Duodenal mucosa (tissue), 2 donors: ENCODE measurements around the gene NFATC2.

Experiments used
- H3K27ac ChIP-seq: one replicate; pipeline ENCODE4 v1.7.0; 2013; ENCODE audit warnings: low read depth, low read length
- H3K27me3 ChIP-seq, 2 donors: one replicate each; pipeline ENCODE4 v1.7.0; 2013; ENCODE audit warnings: low read length in 2 of 2, control low read depth in 1 of 2; ENCODE audit not compliant: insufficient read depth in 2 of 2, control insufficient read depth in 1 of 2
- H3K36me3 ChIP-seq, 2 donors: one replicate each; pipeline ENCODE4 v1.7.0; 2013; ENCODE audit warnings: low read length in 2 of 2, control low read depth in 1 of 2; ENCODE audit not compliant: insufficient read depth in 2 of 2, control insufficient read depth in 1 of 2
- H3K4me1 ChIP-seq, 2 donors: one replicate each; pipeline ENCODE4 v1.7.0; 2013; ENCODE audit warnings: low read length in 2 of 2, control low read depth in 1 of 2; ENCODE audit not compliant: insufficient read depth in 2 of 2, control insufficient read depth in 1 of 2
- H3K4me3 ChIP-seq, 2 donors: one replicate each; pipeline ENCODE4 v1.7.0; 2013; ENCODE audit warnings: low read length in 2 of 2, low read depth in 1 of 2
- H3K9ac ChIP-seq, 2 donors: one replicate each; pipeline ENCODE4 v1.7.0; 2013; ENCODE audit warnings: low read length in 2 of 2, low read depth in 1 of 2
- H3K9me3 ChIP-seq, 2 donors: one replicate each; pipeline ENCODE4 v1.7.0; 2013; ENCODE audit warnings: low read length in 2 of 2, control low read depth in 1 of 2; ENCODE audit not compliant: control insufficient read depth in 1 of 2

Gene NFATC2

DNA sequence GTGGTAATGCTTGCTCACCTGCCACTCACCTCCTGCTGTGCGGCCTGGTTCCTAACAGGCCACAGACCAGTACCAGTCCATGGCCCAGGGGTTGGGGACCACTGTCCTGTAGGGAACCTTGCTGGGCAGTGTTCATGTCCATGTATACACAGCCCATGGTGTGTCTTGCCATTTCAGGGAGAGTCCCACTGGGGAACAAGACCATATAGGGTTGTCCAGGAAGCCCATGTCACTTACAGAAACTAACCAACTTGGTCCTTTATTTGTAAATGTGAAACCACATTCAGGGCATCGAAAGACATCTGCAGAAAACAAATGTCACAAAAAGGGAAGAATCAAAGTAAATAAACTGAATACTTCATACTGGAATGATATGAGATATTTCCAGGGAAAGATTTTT is 179.1 kb downstream of the NFATC2 start:
- Histone ChIP-seq H3K36me3 (no peaks in the 10 kb centered on the region), H3K4me1 (no peaks in the 10 kb centered on the region), H3K9me3 (no peaks in the 10 kb centered on the region), H3K27me3 (no peaks in the 10 kb centered on the region), H3K27ac (no peak overlapping the region), H3K9ac (no peak overlapping the region), H3K4me3 (no peak overlapping the region)

DNA sequence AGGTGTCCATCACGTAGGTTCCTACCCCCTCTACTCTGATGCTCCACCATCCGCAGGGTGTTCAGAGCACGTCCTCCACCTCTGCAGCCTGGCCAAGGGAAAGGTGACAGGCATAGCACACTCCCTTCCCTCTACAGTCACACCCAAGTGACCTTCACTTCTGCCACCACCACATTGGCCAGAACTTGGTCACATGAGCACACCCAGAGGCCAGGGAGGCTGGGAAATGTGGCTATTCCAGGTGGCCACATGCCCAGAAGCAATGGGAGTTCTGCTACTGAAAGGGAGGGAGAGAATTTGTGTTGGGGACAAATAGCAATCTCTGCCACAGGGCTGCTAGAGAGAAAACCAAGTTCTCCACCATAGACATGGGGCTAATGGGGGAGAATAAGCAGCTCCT is 180.3 kb downstream of the NFATC2 start:
- no peaks in the 10 kb centered on the region for H3K9me3 ChIP-seq
- no peak overlapping the region for H3K9ac ChIP-seq
- no peaks in the 10 kb centered on the region for H3K27me3 ChIP-seq
- no peaks in the 10 kb centered on the region for H3K4me1 ChIP-seq
- H3K27ac ChIP-seq = no peak overlapping the region
- H3K36me3 ChIP-seq = no peaks in the 10 kb centered on the region
- H3K4me3 ChIP-seq = no peak overlapping the region

DNA sequence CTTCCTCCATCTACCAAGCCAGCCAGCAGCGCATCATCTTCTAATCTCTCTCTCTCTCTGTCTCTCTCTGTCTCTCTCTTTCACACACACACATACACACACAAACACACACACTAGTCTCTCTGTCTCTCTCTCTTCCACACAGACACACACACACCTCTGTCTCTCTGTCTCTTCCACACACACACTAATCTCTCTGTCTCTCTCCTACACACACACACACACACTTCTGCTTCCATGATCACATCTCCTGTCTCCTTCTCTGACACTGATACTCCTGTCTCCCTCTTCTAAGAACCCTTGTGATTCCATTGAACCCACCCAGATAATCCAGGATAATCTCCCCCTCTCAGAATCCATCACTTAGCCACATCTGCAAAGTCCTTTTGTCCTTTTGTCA is 181.3 kb downstream of the NFATC2 start:
- Histone ChIP-seq H3K9ac (no peak overlapping the region), H3K9me3 (no peaks in the 10 kb centered on the region)

DNA sequence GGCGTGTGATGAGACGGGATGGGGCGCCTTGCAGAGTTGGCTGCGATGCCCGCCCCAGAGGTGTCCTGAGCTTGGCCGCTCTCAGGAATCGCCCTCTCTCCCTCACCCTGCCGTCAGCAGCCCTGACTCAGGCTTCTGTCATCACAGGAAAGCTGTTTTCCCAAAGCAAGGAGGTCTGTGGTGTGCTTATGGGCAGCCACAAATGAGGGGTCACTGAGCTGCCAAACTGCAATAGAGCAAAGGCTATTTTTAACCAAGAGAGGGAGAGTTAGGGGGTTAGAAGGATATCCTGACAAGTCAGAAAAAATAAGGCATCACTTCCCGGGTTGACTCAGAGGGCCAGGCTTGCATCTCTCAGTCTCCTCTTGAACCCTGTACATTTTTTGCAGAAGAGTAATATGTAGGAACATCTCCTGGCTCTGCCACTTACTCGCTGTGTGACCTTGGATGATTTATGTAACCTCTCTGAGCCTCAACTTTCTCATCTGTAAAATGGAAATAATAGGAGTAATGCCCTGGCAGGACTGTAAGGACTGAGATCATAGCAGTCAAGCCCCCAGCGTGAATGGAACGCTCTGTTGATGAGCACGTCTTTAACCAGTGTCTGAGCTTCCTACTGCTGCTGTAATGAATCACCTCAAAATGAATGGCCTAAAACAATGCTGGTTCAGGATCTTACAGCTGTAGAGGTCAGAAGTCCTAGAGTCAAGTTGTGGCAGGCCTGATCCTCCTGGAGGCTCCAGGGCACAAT is 181.9 kb downstream of the NFATC2 start:
- Histone ChIP-seq H3K9me3 (no peaks in the 10 kb centered on the region), H3K4me3 (no peak overlapping the region), H3K27ac (no peak overlapping the region), H3K4me1 (no peaks in the 10 kb centered on the region), H3K27me3 (no peaks in the 10 kb centered on the region), H3K9ac (no peak overlapping the region), H3K36me3 (no peaks in the 10 kb centered on the region)

More for the DNA sequence above, 181.3 kb downstream of the NFATC2 start:
- Histone ChIP-seq H3K4me1 (no peaks in the 10 kb centered on the region), H3K36me3 (no peaks in the 10 kb centered on the region), H3K27me3 (no peaks in the 10 kb centered on the region), H3K4me3 (no peak overlapping the region), H3K27ac (no peak overlapping the region)

DNA sequence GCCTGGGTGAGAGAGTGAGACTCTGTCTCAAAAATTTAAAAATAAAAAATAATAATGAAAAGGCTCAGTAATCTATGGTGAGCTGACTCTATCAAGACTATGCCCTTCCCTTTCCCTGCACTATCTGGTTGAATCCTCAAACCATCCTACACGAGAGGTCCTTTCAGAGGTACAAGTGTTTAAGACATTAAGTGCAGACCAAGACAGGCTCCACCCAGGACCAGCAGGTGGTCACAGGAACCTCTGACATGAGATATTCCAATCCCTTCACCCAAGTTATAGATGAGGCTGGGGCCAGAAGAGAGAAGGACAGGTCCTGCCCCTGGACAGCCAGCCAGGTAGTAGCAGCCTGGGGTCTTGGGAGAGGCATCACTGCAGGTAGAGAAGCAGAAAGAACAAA is 182.6 kb downstream of the NFATC2 start:
- Histone ChIP-seq H3K4me1 (no peaks in the 10 kb centered on the region), H3K27ac (no peak overlapping the region), H3K4me3 (no peak overlapping the region), H3K9ac (no peak overlapping the region), H3K27me3 (no peaks in the 10 kb centered on the region), H3K9me3 (no peaks in the 10 kb centered on the region), H3K36me3 (no peaks in the 10 kb centered on the region)

DNA sequence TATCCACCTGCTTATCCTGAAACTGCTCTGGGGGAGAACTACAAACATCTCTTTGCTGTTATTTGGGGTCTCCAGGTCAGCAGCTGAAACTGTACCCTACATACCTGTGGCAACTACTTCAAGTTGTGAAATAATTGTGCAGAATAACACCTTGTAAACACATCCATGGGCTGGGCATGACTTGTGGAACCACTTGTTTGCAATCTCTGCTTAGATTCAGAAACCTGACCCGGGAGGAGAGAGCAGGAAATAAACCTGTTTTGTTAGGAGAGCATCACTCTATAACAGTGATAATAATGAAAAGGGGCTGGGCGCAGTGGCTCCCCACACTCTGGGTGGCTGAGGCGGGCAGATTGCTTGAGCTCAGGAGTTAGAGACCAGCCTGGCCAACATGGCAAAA is 183.1 kb downstream of the NFATC2 start:
- H3K9ac ChIP-seq = no peak overlapping the region
- H3K27me3 ChIP-seq = no peaks in the 10 kb centered on the region
- no peaks in the 10 kb centered on the region for H3K9me3 ChIP-seq
- no peak overlapping the region for H3K27ac ChIP-seq
- H3K36me3 ChIP-seq = no peaks in the 10 kb centered on the region
- no peaks in the 10 kb centered on the region for H3K4me1 ChIP-seq
- no peak overlapping the region for H3K4me3 ChIP-seq

DNA sequence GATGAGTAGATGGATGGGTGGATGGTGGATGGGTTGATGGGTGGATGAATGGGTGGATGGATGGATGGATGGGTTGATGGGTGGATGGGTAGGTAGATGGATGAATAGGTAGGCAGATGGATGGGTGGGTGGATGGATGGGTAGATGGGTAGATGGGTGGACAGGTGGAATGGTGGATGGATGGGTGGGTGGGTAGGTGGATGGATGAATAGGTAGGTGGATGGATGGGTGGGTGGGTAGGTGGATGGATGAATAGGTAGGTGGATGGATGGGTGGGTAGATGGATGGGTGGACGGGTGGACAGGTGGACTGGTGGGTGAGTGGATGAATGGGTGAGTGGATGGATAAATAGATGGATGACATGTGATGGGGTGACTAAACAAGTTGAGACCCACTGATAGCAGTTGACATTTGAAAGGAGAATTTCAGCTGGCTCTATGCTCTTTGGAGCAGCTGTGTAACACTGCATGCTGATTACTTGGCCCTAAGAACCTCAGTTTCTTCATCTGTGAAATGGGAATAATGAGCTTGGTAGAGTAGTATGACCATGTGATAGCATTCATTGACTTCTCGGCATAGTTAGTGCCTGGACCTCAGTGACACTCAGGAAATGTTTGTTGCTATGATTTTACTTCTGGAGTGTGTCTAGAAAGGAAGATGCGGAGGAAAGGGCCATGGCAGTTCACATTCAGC is 184.3 kb downstream of the NFATC2 start:
- Histone ChIP-seq H3K9me3 (no peaks in the 10 kb centered on the region), H3K4me3 (no peak overlapping the region), H3K27me3 (no peaks in the 10 kb centered on the region), H3K27ac (no peak overlapping the region), H3K4me1 (no peaks in the 10 kb centered on the region), H3K36me3 (no peaks in the 10 kb centered on the region), H3K9ac (no peak overlapping the region)

DNA sequence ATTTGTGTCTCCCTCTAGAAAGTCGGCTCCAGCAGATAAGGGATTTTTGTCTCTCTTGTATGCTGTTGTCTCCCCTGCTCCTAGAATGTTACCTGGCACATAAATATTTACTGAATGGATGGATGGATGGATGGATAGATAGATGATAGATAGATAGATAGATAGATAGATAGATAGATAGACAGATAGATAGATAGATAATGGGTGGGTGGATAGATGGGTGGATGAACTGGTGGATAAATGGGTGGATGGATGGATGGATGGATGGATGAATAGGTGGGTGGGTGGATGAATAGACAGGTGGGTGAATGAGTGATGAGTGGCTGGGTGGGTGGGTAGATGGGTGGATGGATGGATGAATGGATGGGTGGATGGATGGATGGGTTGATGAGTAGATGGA is 185.0 kb downstream of the NFATC2 start:
- Histone ChIP-seq H3K4me1 (no peaks in the 10 kb centered on the region), H3K27me3 (no peaks in the 10 kb centered on the region), H3K4me3 (no peak overlapping the region), H3K36me3 (no peaks in the 10 kb centered on the region), H3K9ac (no peak overlapping the region), H3K27ac (no peak overlapping the region), H3K9me3 (no peaks in the 10 kb centered on the region)

DNA sequence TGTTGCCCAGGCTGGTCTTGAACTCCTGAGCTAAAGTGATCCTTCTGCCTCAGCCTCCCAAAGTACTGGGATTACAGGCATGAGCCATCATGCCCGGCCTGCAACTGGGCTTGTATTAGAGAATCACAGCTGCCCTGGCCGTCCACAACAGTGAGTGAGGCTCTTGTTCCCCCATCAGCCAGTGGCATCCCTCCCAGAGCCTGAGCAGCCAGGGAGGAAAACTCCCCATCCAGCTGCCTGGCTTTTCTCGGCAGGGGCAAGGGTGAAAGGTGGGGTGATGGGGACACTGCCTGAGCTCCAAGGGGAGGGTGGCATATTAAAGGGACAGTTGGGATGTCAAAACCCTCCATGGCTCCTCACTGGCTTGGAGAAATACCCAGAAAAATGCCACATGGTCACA is 185.6 kb downstream of the NFATC2 start:
- Histone ChIP-seq H3K36me3 (no peaks in the 10 kb centered on the region), H3K27me3 (no peaks in the 10 kb centered on the region), H3K4me3 (no peak overlapping the region), H3K27ac (no peak overlapping the region), H3K4me1 (no peaks in the 10 kb centered on the region), H3K9me3 (no peaks in the 10 kb centered on the region), H3K9ac (no peak overlapping the region)

DNA sequence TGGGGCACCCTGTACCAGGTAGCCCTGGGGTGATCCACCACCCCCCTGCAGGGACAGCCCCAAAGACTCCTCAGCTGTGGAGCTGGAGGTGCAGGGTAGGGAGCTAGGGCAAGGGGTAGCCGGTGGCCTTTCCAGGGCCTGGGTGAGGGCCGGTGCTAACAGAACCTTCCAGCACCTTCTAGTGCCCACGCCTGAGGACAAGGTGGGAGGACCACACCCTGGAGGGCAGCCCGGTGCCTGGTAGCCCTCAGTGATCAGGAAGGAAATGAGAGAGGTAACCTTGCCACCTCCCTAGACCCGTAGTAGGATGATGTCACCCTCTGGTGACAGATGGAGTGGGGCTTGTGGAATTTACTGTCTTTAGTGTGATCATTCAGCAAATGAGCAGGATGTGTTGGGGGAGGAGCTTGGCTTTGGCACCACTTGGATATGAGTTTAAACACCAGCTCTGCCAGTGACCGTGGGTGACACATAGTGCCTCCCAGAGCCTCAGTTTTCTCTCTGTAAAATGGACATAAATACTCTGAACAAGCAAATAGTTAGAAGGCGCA is 187.7 kb downstream of the NFATC2 start:
- Histone ChIP-seq H3K27me3 (no peaks in the 10 kb centered on the region), H3K27ac (no peak overlapping the region), H3K9me3 (no peaks in the 10 kb centered on the region), H3K4me1 (no peaks in the 10 kb centered on the region), H3K36me3 (no peaks in the 10 kb centered on the region), H3K9ac (no peak overlapping the region), H3K4me3 (no peak overlapping the region)
